PC-3 (cell line): Measurements from ENCODE around the gene ST3GAL5.

Source experiments
- EZH2 ChIP-seq: fragments of 300-600 bp; sonication (generic); IDR thresholded peaks from one replicate; pipeline ENCODE4 v1.6.1; 2017; ENCODE audit warnings: antibody characterized with exemption, mild to moderate bottlenecking, low read length; ENCODE audit not compliant: unreplicated experiment
- EZH2phosphoT487 ChIP-seq: fragments of 300-600 bp; sonication (generic); IDR thresholded peaks from 2 replicates; pipeline ENCODE4 v1.6.1; 2018; ENCODE audit warnings: mild to moderate bottlenecking, antibody characterized with exemption, low read length, borderline replicate concordance
- TF ChIP-seq, protein P1 (sequence below): fragments of 300-600 bp; sonication (generic); conservative IDR thresholded peaks from 2 replicates; pipeline ENCODE4 v1.5.1; 2017; ENCODE audit warnings: antibody characterized with exemption, low read depth, mild to moderate bottlenecking, low read length

DNA sequence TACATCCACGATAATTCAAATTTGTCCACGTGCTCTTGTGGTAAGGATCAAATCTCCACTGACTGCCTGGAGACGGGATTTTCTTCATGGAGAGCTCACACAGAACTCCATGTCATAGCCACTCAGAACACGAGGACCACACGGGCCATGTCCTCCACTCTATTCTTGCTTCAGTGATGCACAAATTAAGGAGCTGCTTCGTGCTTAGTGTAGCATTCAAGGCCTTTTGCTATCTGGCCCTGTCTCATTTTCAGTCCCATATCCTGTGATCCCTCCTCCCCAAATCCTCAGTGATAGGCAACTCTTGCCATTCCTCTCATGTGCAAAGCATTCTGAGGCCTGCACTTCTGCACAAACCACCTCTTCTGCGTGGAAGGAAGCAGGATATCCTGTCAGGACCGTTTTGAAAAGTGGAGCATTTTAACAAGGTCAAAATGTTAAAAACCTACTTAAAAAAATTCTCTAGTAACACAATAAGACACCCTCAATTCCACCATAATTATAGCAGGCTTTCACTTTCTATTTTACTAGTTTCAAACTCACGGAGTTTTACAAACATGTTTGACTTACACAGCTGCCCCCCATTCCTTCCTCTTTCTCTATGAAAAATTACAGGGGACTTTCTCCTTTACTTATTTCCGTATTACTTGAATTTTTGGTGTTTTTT, 35.2 kb downstream of the ST3GAL5 start:
- TF ChIP-seq, protein P1, sequence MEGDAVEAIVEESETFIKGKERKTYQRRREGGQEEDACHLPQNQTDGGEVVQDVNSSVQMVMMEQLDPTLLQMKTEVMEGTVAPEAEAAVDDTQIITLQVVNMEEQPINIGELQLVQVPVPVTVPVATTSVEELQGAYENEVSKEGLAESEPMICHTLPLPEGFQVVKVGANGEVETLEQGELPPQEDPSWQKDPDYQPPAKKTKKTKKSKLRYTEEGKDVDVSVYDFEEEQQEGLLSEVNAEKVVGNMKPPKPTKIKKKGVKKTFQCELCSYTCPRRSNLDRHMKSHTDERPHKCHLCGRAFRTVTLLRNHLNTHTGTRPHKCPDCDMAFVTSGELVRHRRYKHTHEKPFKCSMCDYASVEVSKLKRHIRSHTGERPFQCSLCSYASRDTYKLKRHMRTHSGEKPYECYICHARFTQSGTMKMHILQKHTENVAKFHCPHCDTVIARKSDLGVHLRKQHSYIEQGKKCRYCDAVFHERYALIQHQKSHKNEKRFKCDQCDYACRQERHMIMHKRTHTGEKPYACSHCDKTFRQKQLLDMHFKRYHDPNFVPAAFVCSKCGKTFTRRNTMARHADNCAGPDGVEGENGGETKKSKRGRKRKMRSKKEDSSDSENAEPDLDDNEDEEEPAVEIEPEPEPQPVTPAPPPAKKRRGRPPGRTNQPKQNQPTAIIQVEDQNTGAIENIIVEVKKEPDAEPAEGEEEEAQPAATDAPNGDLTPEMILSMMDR: no peak
- no peak for TF ChIP-seq EZH2phosphoT487
- no peak for TF ChIP-seq EZH2
